Renal cortex interstitium (tissue), 11 donors: Measurements from ENCODE around the gene PYGB. TPM values are rescaled to one million over a fixed set of nuclear protein-coding genes. Genes with fewer than 3 reads are reported as not detected.

ENCODE experiments used
- DNase-seq, 11 donors: peaks; one replicate each; pipeline ENCODE4 v3.0.0-alpha.2; 2013; ENCODE audit warnings: low read depth in 9 of 11, low spot score in 4 of 11; ENCODE audit errors: extremely low read depth in 1 of 11
- polyA plus RNA-seq, 3 donors: library from polyadenylated mRNA; unstranded; fragments of 120-200 nt; gene quantifications; one replicate each; pipeline ENCODE4 v1.2.1, GENCODE V29; 2013; ENCODE audit not compliant: insufficient read length in 3 of 3

PYGB gene
- polyA plus RNA-seq, 3 donors = 45.6 to 53.2 (median 51.1) TPM

DNA sequence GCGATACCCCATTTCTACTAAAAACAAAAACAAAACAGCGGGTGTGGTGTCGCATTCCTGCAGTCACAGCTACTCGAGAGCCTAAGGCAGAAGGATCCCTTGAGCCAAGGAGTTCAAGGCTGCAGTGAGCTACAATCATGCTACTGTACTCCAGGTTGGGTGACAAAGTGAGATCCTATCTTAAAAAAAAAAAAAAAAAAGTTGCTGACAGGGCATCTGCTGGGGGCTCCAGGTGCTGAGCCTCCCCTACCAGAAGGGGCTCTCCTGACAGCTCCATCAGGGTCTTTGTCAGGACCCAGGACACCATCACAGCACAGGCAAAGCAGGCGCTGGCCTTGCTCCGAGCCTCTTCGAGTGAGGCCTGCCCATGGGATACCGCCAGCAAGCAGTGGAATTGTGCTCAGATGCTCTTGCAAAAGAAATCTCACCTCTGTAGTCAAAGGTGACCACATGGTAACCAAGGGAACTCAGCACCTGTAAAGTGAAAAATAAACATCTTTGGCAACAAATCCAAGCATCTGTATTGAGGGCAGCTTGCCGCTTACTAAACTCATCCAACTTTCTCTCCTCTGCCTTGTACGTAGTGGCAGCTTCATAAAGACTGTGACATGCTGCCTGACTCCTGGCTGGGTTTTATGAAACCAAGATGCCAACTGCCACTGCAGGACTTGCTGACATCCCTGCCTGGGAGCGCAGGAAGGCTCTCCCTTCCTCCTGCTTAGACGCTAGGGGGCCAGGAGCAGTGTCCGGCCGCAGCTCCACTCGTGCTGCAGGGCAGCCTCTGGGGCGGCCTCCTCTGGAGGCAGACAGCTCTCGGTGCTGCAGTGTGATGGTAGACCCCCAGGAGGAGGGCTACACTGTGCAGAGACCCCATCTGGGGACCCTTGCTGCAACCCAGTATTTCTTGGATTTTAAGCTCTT, 66.9 kb downstream of the PYGB start:
- no peak for DNase-seq

DNA sequence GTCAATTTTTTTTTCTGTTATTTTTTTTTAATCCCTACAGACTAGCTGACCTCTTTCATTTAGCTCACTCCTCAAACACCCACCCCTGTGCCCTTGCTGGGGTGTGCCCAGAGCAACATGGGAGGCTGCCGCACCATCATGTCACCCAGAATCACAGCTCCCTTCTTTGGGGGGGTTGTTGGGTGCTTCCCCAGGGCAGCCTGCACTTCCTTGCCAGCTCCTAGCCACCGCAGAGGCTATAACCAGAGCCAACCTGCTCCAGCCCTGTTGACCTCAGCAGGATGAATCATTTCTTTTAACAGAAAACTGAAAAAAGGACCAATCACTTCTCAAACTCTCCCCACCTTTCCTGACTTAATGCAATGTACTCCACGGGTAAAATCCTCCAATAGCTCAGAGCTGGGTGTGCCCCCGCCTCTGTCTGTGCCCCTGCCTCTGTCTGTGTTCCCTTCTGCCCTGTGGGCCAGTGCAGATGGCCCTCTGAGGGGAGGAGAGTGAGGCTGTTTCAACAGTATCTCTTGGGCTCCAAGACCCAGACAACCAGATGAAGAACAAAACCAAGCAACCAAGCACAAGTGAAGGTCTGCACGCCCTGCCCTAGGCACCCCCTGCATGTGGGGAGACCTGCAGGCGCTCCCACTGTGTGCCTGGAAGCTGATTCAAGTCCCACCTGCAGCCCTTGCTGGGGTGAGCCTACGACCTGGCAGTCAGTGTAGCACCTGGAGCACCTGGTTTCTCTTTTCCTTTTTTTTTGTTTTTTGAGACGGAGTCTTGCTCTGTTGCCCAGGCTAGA, 67.7 kb downstream of the PYGB start:
- DNase-seq = no peak

DNA sequence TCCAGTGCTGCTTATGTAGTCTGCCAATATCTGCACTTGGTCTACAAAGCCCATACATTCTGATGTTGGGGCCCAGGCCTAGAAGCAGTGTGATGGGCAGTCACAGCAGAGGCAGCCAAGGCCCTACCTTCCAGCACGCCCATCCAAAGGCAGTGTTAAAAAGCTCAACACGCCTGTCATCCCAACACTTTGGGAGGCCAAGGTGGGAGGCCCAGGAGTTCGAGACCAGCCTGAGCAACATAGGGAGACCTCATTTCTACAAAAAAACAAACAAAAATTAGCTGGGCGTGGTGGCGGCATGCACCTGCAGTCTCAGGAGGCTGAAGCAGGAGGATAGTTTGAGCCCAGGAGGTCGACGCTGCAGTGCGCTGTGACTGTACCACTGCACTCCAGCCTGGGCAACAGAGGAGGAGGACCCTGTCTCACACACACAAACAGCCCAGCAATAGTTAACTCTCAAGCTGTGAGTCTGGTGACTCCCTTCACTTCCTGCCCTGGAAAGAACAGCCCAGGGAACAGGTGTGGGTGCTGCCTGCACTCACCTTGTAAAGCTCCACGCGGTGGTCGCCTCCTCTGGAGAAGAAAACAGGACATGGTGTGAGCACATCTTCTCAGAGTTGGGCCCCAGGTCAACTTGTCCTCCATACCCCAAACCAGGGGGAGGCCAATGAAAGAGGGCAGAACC, 68.8 kb downstream of the PYGB start:
- DNase-seq = no peak

DNA sequence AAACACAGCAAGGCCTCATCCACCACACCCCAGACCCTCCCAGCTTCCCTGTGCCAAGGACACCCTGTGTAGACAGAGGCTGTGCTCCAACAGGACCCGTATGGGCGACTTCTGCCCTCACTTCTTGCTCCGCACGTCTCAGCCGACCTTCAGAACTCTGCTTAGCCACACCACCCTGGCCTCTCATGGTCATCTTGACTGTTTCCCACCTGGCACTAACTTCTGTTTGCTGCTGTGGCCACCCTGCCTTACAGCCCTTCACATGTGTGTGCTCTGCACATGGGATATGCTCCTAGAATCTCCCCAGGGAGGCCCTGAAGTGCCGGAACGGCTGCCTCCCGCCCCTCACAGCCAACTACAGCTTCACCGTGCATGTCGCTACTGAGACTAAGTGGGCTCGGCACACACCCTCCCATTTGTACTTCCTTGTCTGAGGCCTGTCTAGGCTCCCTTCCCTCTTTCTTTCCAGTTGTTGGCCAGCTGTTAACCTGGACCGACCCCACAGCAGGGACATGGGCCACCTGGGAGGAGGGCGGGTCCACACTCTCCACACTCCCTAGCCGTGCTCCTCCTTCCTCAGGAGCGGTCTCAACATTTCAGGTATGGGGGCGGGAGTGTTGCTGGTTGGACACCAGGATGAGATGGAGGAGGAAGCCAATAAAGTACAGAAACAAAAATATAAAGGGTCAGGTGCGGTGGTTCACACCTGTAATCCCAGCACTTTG, 69.6 kb downstream of the PYGB start:
- no peak for DNase-seq

DNA sequence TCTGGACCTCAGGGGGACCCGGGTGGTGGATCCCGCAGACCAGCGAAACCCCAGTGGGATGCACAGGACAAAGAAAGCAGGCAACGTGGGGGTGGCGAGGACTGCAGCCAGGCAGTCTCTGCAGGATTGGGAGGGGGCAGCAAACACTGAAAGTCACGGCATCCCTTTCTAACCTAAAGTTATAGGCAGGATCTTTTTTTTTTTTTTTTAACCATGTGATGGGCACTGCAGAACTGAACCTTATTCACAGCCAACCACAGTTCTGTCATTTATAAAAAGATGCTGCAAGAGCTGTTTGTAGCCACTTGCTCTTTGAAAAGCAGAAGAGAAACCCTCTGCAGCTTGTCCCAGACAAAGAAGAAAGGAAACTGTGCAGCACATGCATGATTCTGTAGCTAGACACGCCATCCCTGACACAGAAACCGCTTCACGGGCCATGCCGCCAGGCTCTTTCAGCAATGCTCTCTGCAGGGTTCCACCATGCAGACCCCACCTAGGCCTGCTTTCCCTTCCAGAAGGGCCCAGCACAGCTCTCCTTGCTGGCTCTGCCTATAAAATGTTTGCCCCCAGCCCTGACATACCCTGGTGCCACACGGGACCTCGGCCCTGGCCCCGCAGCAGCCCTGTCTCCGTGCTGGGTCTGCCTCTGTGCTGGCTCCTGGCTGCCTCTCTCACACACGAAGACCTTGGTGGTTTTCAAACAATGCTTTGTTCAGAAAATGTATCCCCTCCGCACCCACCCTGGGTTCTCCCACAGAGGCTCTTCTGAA, 70.8 kb downstream of the PYGB start:
- no peak for DNase-seq

DNA sequence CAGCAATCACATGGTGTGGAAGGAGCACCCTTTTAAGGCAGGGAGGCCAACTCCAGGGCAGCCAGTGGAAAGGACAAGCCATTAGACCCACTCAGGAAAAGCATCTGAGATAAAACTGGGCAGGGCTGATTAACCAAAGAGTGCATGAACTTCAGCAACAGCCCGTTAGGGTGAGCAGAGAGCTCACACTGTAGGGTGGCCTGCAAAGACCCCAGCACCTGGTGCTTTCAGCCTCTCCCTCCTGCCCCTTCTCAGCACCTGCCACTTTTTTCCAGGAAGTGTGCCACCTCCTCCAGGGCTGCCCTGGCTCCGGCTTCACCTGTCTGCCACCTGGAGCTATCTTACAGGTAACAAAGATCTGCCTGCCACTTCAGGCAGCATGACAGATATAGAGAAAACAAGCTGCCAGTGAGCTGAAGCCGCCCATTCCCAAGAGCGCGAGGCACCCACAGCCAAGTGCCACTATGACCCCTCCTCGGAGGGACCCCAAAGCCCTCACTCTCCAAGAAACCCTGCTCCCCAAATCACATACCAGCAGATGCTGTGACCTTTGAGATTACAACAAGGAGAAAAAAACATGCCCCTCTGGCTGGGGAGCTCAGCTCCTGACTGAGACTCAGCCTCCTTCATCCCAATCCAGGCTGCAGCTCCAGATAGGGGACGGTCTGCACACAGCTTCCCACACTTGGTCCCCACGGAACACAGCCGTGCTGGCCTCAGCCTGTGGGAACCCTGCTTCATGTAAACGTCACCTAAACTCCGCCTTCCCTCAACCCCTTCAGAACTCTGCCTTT, 71.6 kb downstream of the PYGB start:
- no peak for DNase-seq

DNA sequence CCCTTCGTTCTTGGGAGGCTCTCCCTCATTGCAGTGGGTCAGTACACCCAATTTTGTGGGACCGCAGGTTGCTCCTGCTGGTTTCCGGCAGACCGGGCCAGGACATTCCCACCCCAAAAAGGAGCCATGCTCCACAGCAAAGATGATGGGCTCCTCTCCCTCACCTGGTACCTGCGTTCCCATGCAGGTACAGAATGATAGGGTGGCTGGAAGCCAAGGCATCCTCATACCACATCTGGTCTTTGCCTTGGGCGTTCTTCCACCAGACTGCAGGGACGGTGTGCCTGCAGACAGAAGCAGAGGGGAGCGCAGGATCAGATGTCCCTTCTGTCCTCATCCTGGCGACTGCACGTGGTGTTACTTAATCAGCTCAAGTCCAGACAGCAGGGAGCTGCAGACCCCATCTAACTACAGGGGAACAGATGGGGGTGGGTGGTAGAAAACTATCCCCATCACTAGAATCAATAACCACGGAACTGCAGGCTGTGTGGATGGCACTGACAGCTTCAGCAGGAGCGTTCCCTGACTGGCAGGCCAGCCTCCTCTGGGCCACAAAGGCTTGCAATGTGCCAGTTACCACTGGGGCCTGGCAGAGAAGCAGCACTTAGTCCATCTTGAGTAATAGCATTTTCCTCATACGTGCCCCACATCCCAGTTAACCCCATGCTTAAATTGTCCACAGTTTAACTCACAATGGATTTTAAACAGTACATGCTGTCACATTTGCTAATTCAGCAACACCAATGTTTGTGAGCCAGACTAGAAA, 72.3 kb downstream of the PYGB start:
- no peak for DNase-seq

DNA sequence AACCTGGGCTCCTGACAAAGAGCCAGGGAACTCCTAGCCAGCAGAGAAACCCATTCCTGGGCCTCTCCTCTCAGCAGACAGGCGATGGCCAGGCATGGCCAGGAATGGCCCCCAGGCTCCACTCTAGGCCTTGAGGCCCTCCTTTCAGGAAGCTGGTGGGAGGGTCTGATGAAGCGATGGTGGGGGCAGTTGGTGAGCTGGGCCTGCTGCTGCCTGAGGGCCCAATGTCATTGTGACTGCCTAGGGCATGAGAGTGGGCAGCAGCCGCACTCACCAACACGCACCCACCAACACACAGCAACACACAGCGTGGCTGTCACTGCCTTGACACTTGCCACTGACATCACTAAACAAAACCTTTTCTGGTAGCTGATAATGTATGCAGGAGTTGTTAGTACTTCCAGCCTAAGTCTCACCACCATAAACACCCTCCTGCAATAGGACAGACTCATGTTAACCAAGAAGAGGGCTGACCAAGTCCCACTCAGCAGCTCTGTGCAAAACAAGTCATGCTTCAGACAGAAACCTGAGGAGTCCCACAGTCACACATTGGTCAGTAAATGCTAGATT, 73.5 kb downstream of the PYGB start:
- no peak for DNase-seq

DNA sequence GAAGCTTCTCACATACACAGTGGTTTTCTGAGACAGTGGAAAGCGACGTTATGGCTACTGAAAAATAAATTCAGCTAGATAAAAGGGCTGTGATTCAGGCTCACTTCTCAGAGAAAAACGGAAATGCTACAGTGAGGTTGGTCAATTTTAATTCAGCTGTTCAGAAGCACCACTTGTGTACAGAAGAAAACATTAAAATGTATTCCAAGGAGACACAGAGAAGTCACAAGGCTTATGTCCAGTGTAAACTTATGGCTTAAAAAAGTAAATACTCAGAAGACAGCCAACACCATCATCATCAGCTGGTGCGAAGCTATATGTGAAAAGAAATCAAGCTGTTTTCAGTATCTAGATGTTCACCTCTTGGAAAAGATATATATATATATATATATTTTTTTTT, 74.1 kb downstream of the PYGB start:
- DNase-seq = no peak

DNA sequence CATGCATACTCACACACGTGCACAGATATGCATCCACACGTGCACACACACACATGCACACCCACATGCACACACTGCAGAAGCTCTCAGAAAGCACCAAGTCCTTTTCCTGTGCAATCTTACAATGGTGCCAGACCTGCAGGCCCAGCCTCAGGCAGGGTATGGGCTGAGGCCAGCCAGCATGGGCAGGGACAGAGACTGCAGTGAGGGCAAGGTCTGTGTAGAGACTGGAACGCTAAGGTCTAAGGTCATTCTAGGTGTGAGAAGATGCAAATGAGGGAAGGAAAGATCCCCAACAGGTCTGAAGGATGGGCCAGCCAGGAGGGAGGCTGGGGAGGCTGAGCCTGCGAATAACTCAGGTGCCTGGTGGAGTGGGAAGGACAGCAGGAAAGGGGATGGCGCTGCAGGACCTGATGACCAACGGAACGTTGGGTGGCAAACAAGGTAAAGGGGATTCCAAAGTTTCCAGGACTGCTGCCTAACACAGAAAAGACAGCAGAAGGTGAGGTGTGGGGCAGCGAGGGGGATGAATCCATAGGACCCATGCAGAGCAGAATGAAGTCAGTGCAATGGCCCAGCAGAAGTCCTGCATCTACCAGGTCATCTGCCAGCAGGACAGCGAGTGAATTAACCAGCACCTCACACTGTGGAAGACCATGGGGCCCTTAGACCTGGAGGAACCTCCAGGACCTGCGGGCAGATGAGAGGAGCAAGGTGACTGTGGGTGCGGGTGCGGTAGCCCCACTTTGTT, 75.8 kb downstream of the PYGB start:
- no peak for DNase-seq

DNA sequence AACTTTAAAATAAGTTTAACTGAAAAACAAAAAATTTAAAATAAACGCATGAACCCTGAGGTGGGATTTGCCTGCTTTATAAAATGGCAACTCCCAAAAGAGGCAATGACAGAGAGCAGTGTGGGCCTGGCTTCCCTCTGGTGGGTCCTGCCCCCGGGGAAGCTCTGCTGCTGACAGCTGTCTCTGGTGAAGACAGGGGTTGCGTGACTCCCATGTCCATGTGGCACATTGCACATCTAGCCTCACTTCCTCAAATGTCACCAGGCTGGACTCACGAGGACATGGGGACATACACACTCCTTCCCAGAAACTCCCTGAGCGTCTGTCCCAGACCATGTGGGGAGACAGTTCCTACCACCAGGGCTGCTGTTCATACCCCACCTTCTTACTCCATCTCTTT, 76.5 kb downstream of the PYGB start:
- DNase-seq = no peak

DNA sequence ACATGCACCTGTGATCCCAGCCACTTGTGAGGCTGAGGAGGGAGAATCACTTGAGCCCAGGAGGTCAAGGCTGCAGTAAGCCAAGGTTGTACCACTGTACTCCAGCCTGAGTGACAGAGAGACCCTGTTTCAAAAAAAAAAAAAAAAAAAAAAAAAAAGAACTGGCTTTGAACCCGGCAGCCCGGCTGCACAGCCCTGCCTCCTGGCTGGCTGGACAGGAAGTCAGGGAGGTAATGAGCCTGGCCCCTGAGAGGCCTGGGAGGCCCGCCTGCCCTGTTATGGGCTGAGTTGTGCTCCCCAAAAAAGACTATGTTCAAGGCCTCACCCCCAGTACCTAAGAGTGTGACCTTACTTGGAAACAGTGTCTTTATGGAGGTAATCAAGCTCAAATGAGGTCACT, 77.2 kb downstream of the PYGB start:
- DNase-seq = no peak

DNA sequence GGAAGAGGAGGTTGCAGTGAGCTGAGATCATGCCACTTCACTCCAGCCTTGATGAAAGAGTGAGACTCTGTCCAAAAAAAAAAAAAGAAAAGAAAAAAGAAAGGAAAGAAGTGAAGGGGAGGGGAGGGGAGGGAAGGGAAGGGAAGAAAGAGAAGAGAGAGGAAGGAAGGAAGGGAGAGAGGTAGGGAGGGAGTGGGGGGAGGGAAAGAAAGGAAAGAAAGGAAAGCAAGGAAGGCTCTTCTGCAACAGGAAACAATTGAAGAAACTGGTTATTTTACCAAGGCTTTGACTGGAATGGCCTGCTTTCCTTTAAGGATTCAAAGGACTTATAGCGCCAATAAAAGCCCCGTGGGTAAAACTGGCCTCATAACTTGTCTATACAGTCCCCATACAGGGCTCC, 78.1 kb downstream of the PYGB start:
- DNase-seq = no peak

DNA sequence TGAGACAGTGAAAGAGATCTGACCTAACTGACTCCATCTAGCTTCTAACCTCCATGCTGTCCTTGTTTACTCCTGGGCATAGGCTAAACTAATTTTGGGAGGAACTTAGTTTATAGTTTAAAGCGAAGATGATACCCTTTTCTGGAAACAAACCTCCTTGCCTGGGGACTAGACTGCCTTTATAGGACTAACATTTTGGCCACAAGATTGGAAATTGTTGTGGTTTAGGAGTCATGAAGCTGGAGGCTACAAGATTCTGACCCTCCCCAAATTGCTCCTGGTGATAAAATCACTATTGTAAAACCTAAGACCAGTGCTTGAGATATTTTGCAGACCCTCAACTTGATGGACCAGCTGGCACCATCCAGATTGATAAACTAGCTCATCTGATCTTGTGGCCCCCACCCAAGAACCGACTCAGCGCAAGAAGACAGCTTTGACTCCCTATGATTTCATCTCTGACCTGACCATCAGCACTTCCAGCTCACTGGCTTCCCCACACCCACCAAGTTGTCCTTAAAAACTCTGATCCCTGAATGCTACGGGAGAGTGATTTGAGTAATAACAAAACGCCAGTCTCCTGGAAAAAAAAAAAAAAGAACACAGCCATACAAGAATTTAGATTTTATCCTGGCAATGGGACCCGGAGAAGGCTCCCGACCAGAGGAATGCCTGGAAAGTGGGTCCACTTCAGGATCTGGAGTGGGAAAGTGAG, 79.8 kb downstream of the PYGB start:
- no peak for DNase-seq

DNA sequence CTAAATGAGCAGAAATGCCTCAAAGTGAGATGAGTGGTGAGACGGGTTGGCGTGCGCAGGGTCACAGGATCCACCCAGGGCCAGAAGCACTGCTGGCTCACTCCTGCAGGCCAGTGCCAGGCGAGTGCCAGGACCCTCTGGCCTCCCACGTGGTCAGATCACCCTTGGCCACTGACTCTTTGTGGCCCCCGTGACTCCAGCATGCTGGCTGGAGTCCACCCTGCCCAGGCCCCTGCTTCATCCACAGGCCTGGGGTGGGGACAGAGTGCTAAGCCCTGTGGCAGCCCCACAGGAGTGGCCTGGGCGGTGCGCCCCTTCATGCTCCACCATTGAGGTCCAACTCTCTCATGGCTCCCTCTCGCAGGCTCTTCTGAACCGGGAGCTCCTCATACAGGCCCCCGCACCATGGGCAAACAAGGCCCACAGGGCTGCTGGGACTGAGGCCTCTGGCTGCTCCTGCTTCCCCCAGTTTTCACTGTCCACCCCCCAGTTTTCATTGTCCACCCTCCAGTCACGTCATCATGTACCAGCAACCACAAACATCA, 81.1 kb downstream of the PYGB start:
- DNase-seq = no peak
